ENCODE data around the gene FRMD4A.
A peak's percentile ranks its signal among the peaks of the same experiment; 100 is the strongest.

FRMD4A gene

DNA sequence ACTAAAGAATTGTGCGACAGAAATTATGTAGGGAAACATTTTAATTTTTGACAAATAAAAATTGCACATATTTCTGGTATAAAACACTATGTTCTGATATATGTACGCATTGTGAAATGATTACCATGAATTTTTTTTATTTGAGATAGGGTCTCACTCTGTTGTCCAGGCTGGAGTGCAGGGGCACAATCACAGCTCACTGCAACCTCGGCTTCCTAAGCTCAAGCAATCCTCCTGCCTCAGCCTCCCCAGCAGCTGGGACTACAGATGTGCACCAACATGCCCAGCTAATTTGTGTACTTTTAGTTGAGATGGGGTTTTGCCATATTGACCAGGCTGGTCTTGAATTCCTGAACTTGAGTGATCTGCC lies 149.2 kb downstream of the FRMD4A start:
- DNase-seq = no peak

DNA sequence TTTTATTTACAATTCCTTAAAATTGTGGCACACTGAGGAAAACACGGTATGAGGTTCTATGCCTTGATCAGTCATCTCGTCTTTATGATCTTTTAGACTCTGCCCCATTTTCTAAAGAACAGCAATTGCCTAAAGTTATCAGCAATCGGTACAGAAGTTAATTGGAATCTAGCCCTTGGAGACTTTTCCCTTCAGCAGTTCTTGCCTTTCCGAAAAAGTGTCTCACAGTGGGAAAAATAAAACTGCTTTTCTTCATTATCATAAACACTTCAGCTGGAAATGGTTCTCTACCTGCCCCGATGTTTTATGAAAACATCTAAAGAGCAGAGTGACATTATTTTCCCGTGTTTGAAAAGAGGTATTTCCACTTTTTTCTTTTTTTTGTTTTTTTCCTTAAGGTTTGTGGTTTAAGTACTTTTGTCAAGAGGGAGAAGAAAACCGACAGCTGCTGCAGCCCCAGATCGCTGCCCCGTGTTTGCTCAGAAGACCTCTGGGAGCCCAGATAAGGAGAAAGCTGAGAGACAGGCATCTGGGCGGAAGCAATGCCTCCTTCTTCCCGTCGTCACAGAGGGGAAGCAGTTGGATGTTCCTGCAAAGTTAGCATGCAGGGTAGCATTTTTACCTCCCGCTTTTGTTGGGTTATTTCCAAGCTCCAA lies 149.7 kb downstream of the FRMD4A start:
- no peak for DNase-seq

DNA sequence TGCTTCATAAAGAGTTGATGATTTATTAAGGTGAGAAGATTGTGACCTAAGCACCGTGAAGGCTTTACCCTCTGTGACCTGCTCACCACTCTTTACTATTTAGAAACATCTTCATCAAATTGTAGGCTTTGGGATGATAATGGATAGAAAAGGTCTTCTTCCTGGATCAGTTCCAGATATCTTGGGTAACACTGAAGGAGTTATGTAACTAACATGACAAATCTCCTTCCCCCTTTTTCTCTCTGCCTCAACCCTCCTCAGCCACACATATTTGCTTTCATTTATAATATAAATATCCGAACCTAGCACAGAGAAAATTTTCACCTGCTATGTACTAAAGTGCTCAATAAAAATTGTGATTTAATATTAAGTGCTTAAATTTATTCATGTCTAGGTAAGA lies 151.5 kb downstream of the FRMD4A start:
- no peak for DNase-seq

DNA sequence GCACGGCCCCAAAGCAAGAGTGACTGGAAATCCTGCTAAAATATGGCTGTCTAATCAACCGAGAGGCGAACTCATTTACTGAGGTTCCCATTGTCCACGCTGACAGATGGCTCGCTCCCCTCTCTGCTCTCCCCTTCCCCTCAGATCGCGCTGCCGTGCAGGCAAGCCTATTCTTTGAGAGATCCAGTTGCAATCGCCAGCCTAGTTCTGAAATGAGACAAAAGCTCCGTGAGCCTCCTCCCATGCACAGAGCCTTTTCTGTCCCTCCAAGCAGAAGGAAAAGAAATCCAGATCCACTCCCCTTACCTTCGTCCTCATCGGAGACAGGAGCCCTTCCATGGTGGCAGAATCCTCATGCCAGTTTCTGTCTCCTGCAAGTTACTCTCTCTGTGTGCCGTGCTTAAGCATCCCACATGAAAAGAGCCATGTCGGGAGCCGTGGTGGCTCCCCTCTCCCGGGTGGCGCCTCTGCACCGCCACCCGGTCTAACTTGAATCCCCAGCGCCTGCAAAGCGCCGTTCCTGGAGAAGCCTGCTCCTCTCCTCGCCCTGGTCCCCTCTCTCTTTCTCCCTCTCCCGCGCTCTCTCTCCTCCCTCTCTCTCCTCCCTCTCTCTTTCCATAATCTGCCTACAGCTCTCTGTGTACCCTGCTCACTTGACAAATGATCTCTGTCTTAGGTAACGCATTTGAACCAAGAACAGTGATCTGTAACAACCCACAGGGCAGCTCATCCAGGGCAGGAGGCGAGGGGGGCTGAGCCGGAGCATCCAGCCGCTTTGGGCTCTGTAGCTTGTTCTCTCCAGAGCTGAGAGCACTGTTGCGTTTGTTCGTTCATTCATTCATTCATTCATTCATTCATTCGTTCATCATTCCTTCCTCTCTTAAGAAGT lies 156.8 kb downstream of the FRMD4A start:
- DNase-seq = no peak

DNA sequence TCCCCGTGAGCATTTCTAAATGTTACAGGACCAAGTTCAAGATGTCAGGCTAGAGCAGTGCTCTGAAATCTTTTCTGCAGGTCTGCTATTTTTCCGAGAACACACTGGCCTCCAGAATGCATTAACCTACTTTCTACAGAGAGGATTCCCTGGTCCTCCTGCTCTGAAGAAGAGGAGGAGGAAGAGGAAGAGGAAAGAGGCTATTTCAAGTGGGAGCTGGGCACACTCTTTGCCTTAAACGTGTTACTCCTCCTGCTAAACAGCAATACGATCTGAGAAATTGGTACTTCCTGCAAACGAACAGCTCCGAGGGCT lies 157.4 kb downstream of the FRMD4A start:
- DNase-seq = peak; percentile 8

DNA sequence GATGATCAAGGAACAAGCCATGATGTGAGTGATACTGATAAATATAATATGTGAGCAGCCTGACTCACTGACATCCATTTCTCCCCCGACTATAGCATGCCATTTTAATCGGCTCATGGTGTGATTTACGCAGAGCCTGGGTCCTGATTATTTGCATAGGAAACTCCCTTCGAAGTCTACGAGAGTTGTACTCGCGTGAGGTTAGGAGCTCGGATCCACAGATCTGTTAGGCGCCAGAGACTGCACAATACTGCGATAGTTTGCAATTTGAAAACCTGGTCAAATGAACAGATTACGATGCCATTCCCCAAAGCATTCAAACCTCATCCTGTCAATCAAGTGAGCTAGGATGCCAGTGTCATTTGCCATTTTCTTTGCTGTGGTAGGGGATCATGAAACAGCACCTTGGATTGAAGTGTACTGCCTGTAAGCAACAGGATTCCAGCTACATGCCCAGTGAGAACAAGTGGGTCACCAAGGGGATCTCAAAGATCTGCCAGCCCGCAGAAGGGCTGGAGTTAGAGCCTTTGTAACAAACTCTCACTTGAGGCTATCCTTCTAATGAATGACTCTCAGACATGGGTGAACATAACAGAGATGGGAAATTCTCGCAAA lies 158.3 kb downstream of the FRMD4A start:
- DNase-seq = no peak

DNA sequence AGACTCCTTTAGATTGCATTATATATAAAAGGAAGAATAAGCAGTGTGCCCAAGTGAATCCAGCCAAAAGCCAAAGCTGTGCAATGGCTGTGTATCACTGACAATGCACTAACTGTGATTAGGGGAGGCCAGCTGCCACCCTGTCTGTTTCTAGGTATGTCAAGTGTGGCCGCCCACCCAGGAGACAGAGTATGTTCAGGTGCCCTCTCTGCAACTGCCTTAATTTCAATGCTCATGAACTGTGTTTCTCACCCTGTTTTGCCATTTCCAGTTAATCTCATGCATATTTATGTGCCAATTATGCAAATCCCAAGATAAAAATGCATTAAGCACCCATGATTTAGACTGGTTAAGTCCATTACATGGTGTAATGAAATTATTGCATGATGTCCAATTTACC lies 159.4 kb downstream of the FRMD4A start:
- DNase-seq = no peak

DNA sequence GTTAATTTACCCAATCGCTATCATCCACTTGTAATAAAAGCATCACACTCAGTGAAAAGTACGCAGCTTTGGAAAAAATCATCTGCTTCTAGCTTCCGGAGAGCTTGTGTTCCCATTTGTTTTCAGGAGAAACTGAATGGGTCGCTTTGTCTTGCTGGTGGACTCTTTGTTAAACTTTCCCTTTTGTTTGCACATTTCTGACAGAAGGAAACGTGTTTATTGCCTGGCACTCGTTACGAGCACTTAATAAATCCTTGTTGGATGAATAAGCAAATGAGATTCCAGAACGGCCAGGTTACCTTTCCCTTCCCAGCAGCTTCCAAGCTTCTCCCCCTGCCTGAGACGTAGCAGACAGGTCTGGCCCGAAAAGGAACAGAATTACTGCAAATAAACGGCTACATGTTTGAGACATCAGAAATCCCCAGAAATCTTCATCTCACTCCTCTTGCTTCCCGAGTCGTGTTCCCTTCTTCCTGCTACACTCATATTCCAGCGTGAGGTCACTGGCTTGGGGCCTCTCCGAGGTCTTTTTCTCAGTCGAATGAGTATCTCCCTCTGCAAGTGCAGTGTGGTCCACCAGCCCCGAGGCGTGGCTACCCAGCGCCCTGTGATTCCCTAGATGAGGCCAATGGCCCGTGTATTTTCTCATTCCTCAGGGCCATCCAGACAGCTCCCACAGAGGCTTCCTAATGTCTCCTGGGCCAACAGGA lies 167.2 kb downstream of the FRMD4A start:
- no peak for DNase-seq

DNA sequence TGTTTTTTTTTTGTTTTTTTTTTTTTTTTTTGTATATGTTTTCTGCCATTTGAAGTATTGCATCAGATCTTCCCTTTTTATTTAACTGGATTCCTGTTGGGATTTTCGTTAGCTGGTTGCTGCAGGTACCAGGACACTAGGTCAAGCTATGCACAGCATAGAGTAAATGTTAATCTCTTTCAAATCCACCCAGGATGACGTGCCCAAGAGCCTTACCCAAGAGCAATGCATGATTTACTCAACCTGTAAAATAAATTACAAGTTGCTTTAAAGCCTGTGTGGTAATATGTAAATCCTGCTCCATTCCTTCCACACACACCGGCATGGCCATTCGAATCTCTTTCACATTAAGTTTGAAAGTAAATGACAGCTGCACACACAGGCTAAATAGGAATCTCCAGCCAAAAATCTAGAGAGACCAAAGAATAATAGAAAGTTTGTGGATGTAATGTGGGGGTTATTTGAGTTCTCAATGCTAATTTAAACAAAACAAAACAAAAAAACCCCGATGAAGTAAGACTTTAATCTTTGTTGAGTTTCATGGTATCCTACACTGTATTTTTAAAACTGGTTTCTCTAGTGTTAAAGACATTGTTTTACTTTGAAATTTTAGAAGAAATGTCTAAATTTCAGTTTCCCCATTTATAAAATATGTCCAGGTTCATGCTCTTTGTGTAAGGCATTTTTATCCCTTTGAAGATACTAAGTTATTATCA lies 167.9 kb downstream of the FRMD4A start:
- DNase-seq = no peak

DNA sequence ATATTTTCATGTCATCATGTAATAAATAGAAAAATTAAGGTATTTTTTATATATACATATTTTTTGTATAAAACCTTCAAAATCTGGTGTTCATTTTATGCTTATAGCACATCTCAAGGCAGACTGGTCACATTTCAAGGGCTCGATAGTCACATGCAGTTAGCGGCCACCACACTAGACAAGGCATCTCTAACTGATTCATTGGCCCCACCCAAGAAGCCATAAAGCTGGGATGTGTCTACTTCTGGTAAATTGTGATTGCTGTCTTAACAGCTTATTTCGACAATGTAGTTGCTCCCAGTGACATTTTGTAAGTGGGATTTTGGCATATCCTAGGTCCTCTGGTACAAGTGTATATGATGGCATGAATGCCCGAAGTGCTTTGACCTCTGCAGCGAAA lies 168.7 kb downstream of the FRMD4A start:
- DNase-seq = no peak

DNA sequence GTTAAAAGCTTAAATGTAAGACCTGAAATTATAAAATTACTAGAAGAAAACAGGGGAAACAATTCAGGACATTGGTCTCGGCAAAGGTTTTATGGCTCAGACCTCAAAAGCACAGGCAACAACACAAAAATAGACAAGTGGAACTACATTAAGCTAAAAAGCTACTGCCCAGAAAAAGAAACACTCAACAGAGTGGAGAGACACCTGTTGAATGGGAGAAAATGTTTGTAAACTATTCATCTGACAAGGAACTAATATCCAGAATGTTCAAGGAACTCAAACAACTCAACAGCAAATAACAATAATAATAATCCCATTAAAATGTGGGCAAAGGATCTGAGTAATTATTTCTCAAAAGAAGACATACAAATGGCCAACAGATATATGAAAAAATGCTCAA lies 170.4 kb downstream of the FRMD4A start:
- no peak for DNase-seq

DNA sequence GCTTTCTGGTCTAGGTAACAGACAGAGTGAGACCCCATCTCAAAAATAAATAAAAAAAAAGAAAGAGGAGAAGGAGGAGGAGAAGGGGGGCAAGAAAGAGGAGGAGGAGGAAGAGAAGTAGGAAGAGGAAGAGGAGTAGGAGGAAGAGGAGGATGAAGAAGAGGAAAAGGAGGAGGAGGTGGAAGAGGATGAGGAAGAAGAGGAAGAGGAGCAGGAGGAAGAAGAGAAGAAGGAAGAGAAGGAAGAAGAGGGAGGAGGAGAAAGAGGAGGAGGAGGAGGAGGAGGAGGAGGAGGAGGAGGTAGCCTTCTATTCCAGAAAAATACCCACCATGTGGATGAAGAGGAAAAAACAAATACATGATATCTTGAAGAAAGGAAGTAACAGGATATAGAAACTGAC lies 172.1 kb downstream of the FRMD4A start:
- DNase-seq = no peak

DNA sequence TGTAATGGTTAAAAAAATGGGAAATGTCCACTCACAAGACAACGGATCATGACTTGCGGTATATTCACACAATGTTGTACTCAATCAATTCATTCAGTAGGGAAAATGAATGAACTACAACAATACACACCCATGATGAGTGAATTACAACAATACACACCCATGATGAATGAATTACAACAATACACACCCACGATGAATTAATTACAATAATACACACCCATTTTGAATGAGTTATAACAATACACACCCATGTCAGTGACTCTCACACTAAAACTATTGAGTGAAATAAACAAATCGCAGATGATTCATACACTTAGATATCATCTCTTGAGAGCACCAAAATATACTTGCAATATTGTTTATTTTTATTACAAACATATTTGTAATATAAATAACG lies 174.6 kb downstream of the FRMD4A start:
- DNase-seq = no peak

DNA sequence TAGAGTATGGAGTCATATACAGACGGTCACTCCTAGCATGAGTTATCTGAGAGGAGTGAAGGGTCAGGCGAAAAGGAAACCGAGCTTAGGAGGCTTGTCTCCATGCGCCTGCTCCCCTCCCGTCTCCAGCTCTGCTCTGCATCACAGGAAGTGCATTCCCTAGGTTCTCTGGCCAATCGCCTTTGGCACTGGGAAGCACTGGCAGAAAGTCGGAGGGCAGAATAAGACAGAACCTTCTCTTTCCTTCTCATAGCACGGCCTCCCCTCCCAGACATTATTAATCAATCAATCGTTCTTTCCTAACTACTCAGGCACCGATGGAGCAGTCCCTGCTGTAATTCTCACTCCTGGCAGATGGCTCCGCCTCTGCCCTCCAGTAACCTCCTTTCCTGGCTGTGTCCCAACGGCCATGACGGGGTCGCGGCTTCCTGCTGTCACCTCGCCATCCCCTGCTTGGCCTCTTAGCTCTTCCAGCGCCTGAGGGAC lies 177.1 kb downstream of the FRMD4A start:
- no peak for DNase-seq

DNA sequence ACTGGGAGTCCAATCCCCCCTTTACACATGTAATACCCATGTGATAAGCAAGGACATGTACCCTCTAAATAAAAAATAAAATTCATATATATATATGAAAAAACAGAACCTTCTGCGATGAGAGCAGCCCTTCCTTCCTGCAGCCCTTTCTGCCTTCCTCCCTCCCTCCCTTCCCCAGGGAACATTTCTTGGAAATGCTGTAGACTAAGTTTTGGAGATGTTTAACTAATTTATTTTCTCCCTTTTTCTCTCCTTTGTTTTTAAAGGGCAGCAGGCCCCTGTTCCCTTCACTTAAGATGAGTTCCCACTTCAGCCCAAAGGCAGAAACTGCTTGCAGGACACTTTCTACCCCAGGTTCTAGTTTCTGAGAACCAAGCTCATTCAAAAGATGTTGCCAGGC lies 179.2 kb downstream of the FRMD4A start:
- no peak for DNase-seq

DNA sequence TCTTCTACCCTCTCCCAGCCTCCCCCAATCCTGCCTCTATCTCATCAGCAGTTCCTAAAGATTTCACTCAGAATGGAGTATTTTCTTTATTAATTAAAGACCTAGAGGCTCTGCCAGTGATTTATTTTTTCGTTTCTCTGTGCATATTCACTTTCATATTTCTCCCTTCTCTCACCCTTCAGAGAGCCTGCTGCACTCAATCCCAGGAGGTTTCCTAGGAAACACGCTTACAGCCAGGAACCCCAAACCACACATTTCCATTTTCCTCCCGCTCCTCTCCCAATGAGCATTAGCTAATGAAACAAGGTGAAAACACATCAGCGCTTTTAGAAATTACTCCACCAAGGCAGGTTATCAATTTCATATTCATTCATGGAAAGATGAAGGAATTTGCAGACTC lies 180.2 kb downstream of the FRMD4A start:
- no peak for DNase-seq

DNA sequence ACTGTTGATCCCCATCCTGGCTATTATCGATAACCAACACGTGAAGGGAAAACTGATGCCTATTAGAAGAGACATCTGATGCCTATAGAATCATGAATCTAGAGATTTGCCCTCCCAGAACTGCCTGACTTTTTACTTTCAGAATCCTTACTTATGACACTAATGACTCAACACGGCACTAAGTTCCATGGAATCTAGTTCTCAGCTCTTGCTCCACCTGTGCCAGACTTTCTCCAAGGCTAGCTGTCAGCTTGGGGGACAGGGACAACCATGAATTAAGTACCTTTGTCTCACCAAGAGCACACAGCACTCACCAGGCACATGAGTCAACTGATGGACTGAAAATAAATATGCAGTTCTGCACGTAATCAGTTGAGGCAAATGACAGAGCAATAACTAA lies 184.2 kb downstream of the FRMD4A start:
- no peak for DNase-seq

DNA sequence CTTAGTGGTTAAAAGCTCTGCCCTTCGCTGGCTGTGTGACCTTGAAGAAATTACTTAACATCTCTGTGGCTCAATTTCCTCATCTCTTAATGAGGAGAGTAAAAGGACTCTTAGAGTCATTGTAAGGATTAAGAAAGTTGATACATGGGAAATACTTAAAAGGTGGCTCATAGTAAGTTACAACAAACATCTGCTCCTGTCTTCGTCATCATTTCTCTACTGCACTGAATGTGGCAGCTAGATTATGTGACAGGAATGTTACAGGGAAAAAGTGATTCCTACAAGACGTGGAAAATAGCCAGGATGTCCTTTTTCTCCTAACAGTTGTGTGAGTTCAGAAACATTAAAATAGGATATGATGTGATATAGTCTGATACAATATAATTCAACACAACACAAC lies 184.7 kb downstream of the FRMD4A start:
- no peak for DNase-seq

DNA sequence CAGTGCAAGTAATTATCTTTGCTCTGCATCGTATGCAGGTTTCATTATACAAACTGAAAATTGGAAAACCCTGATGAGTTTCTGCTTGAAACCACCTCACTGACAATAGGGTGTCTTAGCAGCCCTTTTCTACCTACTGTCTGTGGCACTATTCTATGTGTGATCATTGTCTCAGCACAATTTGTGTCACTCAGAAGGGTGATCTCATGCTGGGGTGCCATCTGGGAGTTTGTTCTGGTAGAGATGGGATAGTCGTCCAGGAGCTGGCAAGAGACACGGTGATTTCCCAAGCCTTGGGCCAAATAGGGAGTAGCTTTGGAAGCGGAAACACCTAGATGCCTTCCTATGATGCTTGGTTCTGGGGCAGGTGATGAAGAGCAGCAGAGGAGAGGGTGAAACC lies 186.3 kb downstream of the FRMD4A start:
- no peak for DNase-seq

DNA sequence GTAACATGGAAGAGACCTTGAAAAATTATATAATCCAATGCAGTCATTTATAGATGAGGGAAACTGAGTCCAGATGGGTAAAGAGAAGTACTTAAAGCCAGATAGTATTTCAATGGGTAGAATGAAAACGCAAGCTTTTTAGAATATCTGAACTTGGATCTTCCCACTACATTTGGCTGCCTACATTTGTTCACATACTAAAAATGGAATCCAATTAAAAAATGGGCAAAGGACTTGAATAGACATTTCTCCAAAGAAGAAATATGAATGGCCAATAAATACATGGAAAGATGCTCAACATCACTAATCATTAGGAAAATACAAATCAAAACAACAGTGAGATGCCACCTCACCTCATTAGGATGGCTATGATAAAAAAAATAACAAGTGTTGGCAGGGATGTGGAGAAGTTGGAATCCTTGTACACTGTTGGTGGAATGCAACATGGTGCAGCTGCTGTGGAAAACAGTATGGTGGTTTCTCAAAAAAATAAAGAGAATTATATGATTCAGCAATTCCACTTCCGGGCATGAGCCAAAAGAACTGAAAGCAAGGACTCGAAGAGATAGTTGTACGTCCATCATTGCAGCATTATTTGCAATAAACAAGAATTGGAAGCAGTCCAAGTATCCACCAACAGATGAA lies 188.0 kb downstream of the FRMD4A start:
- no peak for DNase-seq

DNA sequence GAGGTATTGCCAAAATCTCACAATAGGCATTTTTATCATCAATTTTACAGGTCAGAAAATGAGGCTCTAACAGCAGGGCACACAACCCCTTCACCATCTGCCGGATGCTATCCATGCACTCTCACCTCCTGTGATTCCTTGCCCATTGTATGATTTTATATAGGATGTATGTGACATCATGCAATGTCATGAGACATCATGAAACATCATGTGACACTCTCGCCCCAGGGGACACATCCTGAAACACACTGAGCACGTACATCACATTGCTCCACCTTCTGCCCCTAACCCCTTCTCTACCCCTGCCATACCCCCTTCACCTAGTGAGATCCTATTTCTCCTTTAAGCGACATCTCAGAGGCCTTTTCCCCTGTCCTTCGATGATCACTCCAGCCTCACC lies 189.4 kb downstream of the FRMD4A start:
- DNase-seq = no peak

DNA sequence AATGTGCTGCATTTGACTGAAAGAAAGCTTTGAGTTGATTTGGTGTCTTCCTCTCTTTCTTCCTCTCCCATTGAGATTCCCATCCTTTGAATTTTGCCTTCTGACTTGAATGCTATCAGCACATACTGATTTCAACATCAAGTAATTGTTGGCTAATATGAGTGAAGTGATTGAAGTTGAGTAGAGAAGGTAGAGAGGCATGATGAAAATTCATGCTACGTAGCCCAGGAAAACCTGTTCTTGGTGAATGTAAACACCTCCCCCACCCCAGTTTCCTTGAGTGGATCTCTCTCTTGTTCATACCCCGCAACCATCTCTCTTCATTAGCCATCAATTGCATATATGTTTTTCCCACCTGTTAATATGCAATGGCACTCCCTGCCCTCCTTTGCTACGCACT lies 193.3 kb downstream of the FRMD4A start:
- no peak for DNase-seq

Data from CD4-positive, alpha-beta T cell treated with Interleukin-21 for 1 hour (primary cell).